HepG2 (cell line): ENCODE measurements around the gene NDUFS2. TPM values are rescaled to one million over a fixed set of nuclear protein-coding genes. Genes with fewer than 3 reads are reported as not detected.

Experiments
- ATAC-seq: fragments of 200-7000 bp; cut with Tn5 transposase; 3 replicates; pipeline ENCODE4 v1.9.1; 2020; ENCODE audit warnings: mild to moderate bottlenecking, moderate library complexity
- BruUV-seq: library from RNA; stranded (reverse); fragments of 400-500 nt; replicated peaks from 2 replicates; lab custom pipeline; 2021; lab: Mats Ljungman, UMichigan
- CTCF ChIA-PET: fragments of 300-600 bp; formaldehyde crosslinking; extraction: SDS; loops from one replicate; lab custom pipeline; 2021; ENCODE audit warnings: low total read pairs, inconsistent platforms, low intra/inter-chr PET ratio; lab: Yijun Ruan, JAX
- POLR2A ChIA-PET: fragments of 350-600 bp; sonication (Branson Sonifier 250); formaldehyde crosslinking; loops from one replicate; lab custom pipeline; 2020; ENCODE audit warnings: antibody characterized with exemption, inconsistent platforms; lab: Yijun Ruan, JAX
- DNase-seq: peaks from one replicate; pipeline ENCODE4 v3.0.0-alpha.2; 2015; ENCODE audit warnings: low spot score
- FAIRE-seq: peaks from 3 replicates; lab custom pipeline; 2011; peaks lifted over from hg19 to GRCh38; lab: Jason Lieb, UNC
- H2AFZ ChIP-seq: one replicate; pipeline ENCODE4 v1.6.1; 2011; ENCODE audit warnings: low read length, inconsistent platforms
- H3K27ac ChIP-seq: fragments of 300-600 bp; 3 replicates; pipeline ENCODE4 v1.8.0; 2011; ENCODE audit warnings: mixed run types, mild to moderate bottlenecking, mixed read lengths, low read length, inconsistent platforms; ENCODE audit not compliant: insufficient read depth; ENCODE audit errors: extremely low read length
- H3K27me3 ChIP-seq, 2 experiments: fragments of 200-600 bp in 1 of 2; 2 replicates in 1 of 2; 3 replicates in 1 of 2; pipeline versions ENCODE4 v1.6.0 to v1.8.0; 2011; ENCODE audit warnings: low read length in 2 of 2, mild to moderate bottlenecking in 2 of 2, moderate library complexity in 2 of 2, inconsistent platforms in 1 of 2; ENCODE audit not compliant: insufficient read depth in 2 of 2, control insufficient read depth in 1 of 2
- H3K36me3 ChIP-seq, 2 experiments: fragments of 200-600 bp in 1 of 2; replicated peaks in 1 of 2; 2 replicates in 1 of 2; 3 replicates in 1 of 2; pipeline versions ENCODE4 v1.5.1 to v1.8.0; 2011; ENCODE audit warnings: low read length in 2 of 2, inconsistent platforms in 1 of 2; ENCODE audit not compliant: insufficient read depth in 2 of 2, control insufficient read depth in 1 of 2
- H3K4me1 ChIP-seq: 2 replicates; pipeline ENCODE4 v1.5.1; 2012; ENCODE audit warnings: low read length, inconsistent platforms; ENCODE audit not compliant: insufficient read depth
- H3K4me2 ChIP-seq: 2 replicates; pipeline ENCODE4 v1.6.0; 2011; ENCODE audit warnings: low read depth, low read length, inconsistent platforms
- H3K4me3 ChIP-seq, 3 experiments: fragments of 200-600 bp in 1 of 3; sonication (generic), shearing (Covaris generic) in 1 of 3; replicated peaks in 1 of 3; 2 replicates each; pipeline ENCODE4 v1.5.1; 2011 to 2016; ENCODE audit warnings: low read length in 3 of 3, inconsistent platforms in 2 of 3, low read depth in 2 of 3, mild to moderate bottlenecking in 2 of 3, control low read depth in 1 of 3, mixed read lengths in 1 of 3; ENCODE audit not compliant: insufficient read depth in 1 of 3
- H3K79me2 ChIP-seq: one replicate; pipeline ENCODE4 v1.6.1; 2011; ENCODE audit warnings: low read length, inconsistent platforms; ENCODE audit not compliant: insufficient read depth
- H3K9ac ChIP-seq: 2 replicates; pipeline ENCODE4 v1.6.0; 2011; ENCODE audit warnings: mild to moderate bottlenecking, low read depth, low read length, inconsistent platforms; ENCODE audit not compliant: insufficient read depth
- H3K9me3 ChIP-seq: 2 replicates; pipeline ENCODE4 v1.5.1; 2012; ENCODE audit warnings: mild to moderate bottlenecking, low read length
- H4K20me1 ChIP-seq: 2 replicates; pipeline ENCODE4 v1.6.0; 2011; ENCODE audit warnings: inconsistent platforms, mild to moderate bottlenecking, low read length, moderate library complexity; ENCODE audit not compliant: insufficient read depth
- BRF2 ChIP-seq: sonication (generic); formaldehyde crosslinking; IDR thresholded peaks from 2 replicates; pipeline ENCODE4 v1.8.1; 2022; ENCODE audit warnings: mild to moderate bottlenecking, missing genetic modification reagents
- JUND ChIP-seq: sonication (generic); formaldehyde crosslinking; IDR thresholded peaks from 2 replicates; pipeline ENCODE4 v1.8.0; 2022; ENCODE audit warnings: mild to moderate bottlenecking, missing genetic modification reagents
- MED8 ChIP-seq: sonication (generic); formaldehyde crosslinking; IDR thresholded peaks from 2 replicates; pipeline ENCODE4 v1.8.1; 2023; ENCODE audit warnings: mild to moderate bottlenecking, missing genetic modification reagents; ENCODE audit not compliant: insufficient replicate concordance
- NCOA2 ChIP-seq: sonication (generic); formaldehyde crosslinking; IDR thresholded peaks from 2 replicates; pipeline ENCODE4 v1.8.0; 2022; ENCODE audit warnings: inconsistent platforms
- NR2C2 ChIP-seq: sonication (generic); formaldehyde crosslinking; IDR thresholded peaks from 2 replicates; pipeline ENCODE4 v1.4.0; 2020; ENCODE audit warnings: missing genetic modification reagents, mild to moderate bottlenecking, moderate library complexity, borderline replicate concordance
- POLR2AphosphoS2 ChIP-seq: IDR thresholded peaks from 2 replicates; pipeline ENCODE4 v1.6.1; 2011; ENCODE audit warnings: low read depth, low read length, improper control_type of control experiment
- SOX13 ChIP-seq, 3 experiments: fragments of 450-650 bp in 1 of 3; sonication (generic) in 1 of 3; formaldehyde crosslinking in 1 of 3; IDR thresholded peaks in 2 of 3; conservative IDR thresholded peaks in 1 of 3; 2 replicates each; pipeline versions ENCODE4 v1.5.0 to v1.6.1; 2016 to 2020; ENCODE audit warnings: antibody characterized with exemption in 1 of 3, mild to moderate bottlenecking in 1 of 3, missing compliant biosample characterization in 1 of 3, missing genetic modification reagents in 1 of 3, moderate library complexity in 1 of 3
- ZFP82 ChIP-seq: sonication (generic); formaldehyde crosslinking; IDR thresholded peaks from 2 replicates; pipeline ENCODE4 v1.5.1; 2020; ENCODE audit warnings: mild to moderate bottlenecking, missing genetic modification reagents, borderline replicate concordance
- ZMYM2 ChIP-seq: sonication (generic); formaldehyde crosslinking; IDR thresholded peaks from 2 replicates; pipeline ENCODE4 v1.8.0; 2022; ENCODE audit warnings: mild to moderate bottlenecking, missing genetic modification reagents
- ZNF674 ChIP-seq: sonication (generic); formaldehyde crosslinking; IDR thresholded peaks from 2 replicates; pipeline ENCODE4 v1.5.0; 2020; ENCODE audit warnings: low read depth, mild to moderate bottlenecking, missing genetic modification reagents
- ZNF768 ChIP-seq: sonication (generic); formaldehyde crosslinking; IDR thresholded peaks from 2 replicates; pipeline ENCODE4 v1.4.0; 2020; ENCODE audit warnings: missing genetic modification reagents
- WGBS: methylation state at CpG from one replicate; pipeline ENCODE4 v1.1.6; 2017; ENCODE audit warnings: low lambda C conversion rate; 5-methylcytosine and 5-hydroxymethylcytosine counted together
- in situ Hi-C: cut with HindIII; loops from 2 replicates; pipeline ENCODE4 v1.10.0; 2017; ENCODE audit warnings: low pct_unique_long_range_greater_than_20kb; ENCODE audit not compliant: extremely low pct_ligation_motif_present
- intact Hi-C: fragments of 100-400 bp; cut with micrococcal nuclease; formaldehyde crosslinking; loops from one replicate; pipeline ENCODE4 v1.10.0; 2022; ENCODE audit not compliant: unreplicated experiment
- polyA plus RNA-seq, 8 experiments: library from polyadenylated mRNA; depleted of rRNA in 3 of 8; stranded (reverse) in 7 of 8; unstranded in 1 of 8; fragments of >200 nt; fragmentation: Illumina TruSeq in 4 of 8; extraction: Trizol in 4 of 8; gene quantifications; 2 replicates each; pipeline versions ENCODE4 v1.2.1 to v1.2.3, GENCODE V29; 2011 to 2016; ENCODE audit warnings: low read depth in 4 of 8, missing spikeins in 1 of 8, mixed read lengths in 1 of 8; ENCODE audit not compliant: insufficient read depth in 1 of 8
- total RNA-seq, 5 experiments: library from RNA; depleted of rRNA; stranded (reverse); fragments of >200 nt; fragmentation: Illumina TruSeq; extraction: Trizol; gene quantifications; 2 replicates each; pipeline ENCODE4 v1.2.3, GENCODE V29; 2016; ENCODE audit warnings: low read depth in 1 of 5
- TF ChIP-seq, protein P1 (sequence below): sonication (generic); formaldehyde crosslinking; IDR thresholded peaks from 2 replicates; pipeline ENCODE4 v1.5.0; 2020; ENCODE audit warnings: mild to moderate bottlenecking, missing genetic modification reagents

Gene NDUFS2
- total and polyA plus RNA-seq, 2 of the 13 experiments (the other 11 are each of a cell fraction or from before 2014, with no cell fraction given), result 89.9 to 118 TPM

DNA sequence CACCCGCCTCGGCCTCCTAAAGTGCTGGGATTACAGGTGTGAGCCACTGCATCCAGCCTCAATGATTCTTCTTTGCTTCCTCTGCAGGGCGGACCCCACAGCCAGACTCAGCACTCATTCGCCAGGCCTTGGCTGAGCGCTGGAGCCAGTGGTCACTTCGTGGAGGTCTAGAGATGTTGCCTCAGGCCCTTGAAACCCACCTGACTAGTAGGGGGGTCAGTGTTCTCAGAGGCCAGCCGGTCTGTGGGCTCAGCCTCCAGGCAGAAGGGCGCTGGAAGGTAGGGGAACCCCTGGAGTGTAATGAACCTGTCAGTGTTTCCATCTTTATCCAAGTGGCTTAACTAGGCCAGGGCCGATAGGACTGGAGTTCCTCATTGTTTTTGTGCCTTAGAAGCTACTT, 33.3 kb upstream of the NDUFS2 start (continued):
- TF ChIP-seq, protein P1, sequence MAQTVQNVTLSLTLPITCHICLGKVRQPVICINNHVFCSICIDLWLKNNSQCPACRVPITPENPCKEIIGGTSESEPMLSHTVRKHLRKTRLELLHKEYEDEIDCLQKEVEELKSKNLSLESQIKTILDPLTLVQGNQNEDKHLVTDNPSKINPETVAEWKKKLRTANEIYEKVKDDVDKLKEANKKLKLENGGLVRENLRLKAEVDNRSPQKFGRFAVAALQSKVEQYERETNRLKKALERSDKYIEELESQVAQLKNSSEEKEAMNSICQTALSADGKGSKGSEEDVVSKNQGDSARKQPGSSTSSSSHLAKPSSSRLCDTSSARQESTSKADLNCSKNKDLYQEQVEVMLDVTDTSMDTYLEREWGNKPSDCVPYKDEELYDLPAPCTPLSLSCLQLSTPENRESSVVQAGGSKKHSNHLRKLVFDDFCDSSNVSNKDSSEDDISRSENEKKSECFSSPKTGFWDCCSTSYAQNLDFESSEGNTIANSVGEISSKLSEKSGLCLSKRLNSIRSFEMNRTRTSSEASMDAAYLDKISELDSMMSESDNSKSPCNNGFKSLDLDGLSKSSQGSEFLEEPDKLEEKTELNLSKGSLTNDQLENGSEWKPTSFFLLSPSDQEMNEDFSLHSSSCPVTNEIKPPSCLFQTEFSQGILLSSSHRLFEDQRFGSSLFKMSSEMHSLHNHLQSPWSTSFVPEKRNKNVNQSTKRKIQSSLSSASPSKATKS (CRISPR knock-in tag), result no peak
- TF ChIP-seq ZNF768 (CRISPR knock-in tag), result no peak
- no peak for TF ChIP-seq BRF2
- no peak for TF ChIP-seq ZNF674 (CRISPR knock-in tag)
- no peak for TF ChIP-seq MED8 (CRISPR knock-in tag)
- no peak for TF ChIP-seq NR2C2 (CRISPR knock-in tag)

DNA sequence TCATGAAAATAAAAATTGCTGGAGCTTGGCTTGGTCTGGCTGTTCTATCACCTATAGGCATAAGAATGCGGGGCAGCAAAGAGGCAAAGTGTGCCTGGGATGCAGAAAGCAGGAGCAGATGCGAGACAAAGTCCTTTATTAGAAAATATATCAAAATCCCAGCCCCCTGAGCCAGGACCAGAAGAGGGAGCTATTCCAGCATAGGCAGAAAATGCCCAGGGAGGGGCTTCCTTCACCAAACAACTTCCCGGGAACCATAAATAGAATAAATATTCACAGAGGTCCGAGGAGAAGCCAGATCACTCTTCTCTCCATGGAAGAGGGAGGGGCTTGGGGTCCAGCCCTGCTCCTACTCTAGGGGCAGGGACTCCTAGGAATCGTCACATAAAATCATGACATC, 31.0 kb upstream of the NDUFS2 start:
- peaks cover 2% of the 10 kb centered on the region for H3K79me2 ChIP-seq
- no peak overlapping the region for H3K27ac ChIP-seq
- intact Hi-C loops, result no loop called here
- WGBS, result 84% methylated on average over 5 of the region's 5 CpGs
- DNase-seq (no peak), ATAC-seq (no peak)
- no peak overlapping the region for H3K9ac ChIP-seq
- no TSS peak for BruUV-seq
- CTCF ChIA-PET, result no interaction called here
- H3K4me1 ChIP-seq, result peaks cover 16% of the 10 kb centered on the region
- TF ChIP-seq POLR2AphosphoS2 (no peak), ZFP82 (CRISPR knock-in tag) (no peak), SOX13 (IDR thresholded peaks at IDR 0.05) (no peak), SOX13 (CRISPR knock-in tag; conservative IDR thresholded peaks at IDR 0.05 in 1 of 2, IDR thresholded peaks at IDR 0.05 in 1 of 2) (no peak), NCOA2 (CRISPR knock-in tag) (no peak), JUND (CRISPR knock-in tag) (no peak), ZMYM2 (CRISPR knock-in tag) (no peak)
- TF ChIP-seq, all 625 proteins: peak for 0
- Histone ChIP-seq H3K9me3 (no peaks in the 10 kb centered on the region), H4K20me1 (no peaks in the 10 kb centered on the region), H3K27me3 (no peaks in the 10 kb centered on the region), H3K4me3 (no peak overlapping the region), H3K4me2 (no peak overlapping the region), H3K36me3 (peaks cover 11 to 43% of the 10 kb centered on the region in 2 experiments), H2AFZ (no peak overlapping the region)
- FAIRE-seq, result no peak
- in situ Hi-C loops, result no loop called here
- POLR2A ChIA-PET, result no interaction called here
